Muscle layer of duodenum (tissue), 2 donors: ENCODE results near the gene ACOXL.

Experiments used
- H3K27ac ChIP-seq: one replicate; pipeline ENCODE4 v1.7.0; 2013; ENCODE audit warnings: mild to moderate bottlenecking, low read length
- H3K27me3 ChIP-seq: one replicate; pipeline ENCODE4 v1.7.0; 2013; ENCODE audit warnings: low read depth, mild to moderate bottlenecking, control low read depth, low read length
- H3K36me3 ChIP-seq, 2 donors: one replicate each; pipeline ENCODE4 v1.7.0; 2013; ENCODE audit warnings: low read length in 2 of 2, control low read depth in 1 of 2, mild to moderate bottlenecking in 1 of 2; ENCODE audit not compliant: insufficient read depth in 2 of 2, control insufficient read depth in 1 of 2
- H3K4me1 ChIP-seq, 2 donors: one replicate each; pipeline ENCODE4 v1.7.0; 2013; ENCODE audit warnings: low read length in 2 of 2, mild to moderate bottlenecking in 2 of 2, control low read depth in 1 of 2, moderate library complexity in 1 of 2; ENCODE audit not compliant: insufficient read depth in 2 of 2, control insufficient read depth in 1 of 2
- H3K4me3 ChIP-seq, 2 donors: one replicate each; pipeline ENCODE4 v1.7.0; 2013; ENCODE audit warnings: low read length in 2 of 2, low read depth in 1 of 2, mild to moderate bottlenecking in 1 of 2
- H3K9me3 ChIP-seq, 2 donors: one replicate each; pipeline ENCODE4 v1.7.0; 2013; ENCODE audit warnings: low read length in 2 of 2, control low read depth in 1 of 2, mild to moderate bottlenecking in 1 of 2; ENCODE audit not compliant: control insufficient read depth in 1 of 2
- donor health status: healthy.

Gene ACOXL

GRCh38 chr2:110744429-110744828, 12.1 kb downstream of the ACOXL start:
- H3K4me3 ChIP-seq: no peak overlapping the region
- H3K36me3 ChIP-seq: no peaks in the 10 kb centered on the region
- no peaks in the 10 kb centered on the region for H3K4me1 ChIP-seq
- no peaks in the 10 kb centered on the region for H3K27me3 ChIP-seq
- peaks cover 0 to 2% of the 10 kb centered on the region in 2 donors for H3K9me3 ChIP-seq
- no peak overlapping the region for H3K27ac ChIP-seq

- Histone ChIP-seq H3K27me3 (no peaks in the 10 kb centered on the region), H3K27ac (no peak overlapping the region), H3K9me3 (no peaks in the 10 kb centered on the region), H3K4me1 (no peaks in the 10 kb centered on the region), H3K36me3 (no peaks in the 10 kb centered on the region), H3K4me3 (no peak overlapping the region)
Measured at GRCh38 chr2:110745048-110745447, 12.7 kb downstream of the ACOXL start.

GRCh38 chr2:110746586-110747521, 14.5 kb downstream of the ACOXL start:
- no peaks in the 10 kb centered on the region for H3K27me3 ChIP-seq

GRCh38 chr2:110747522-110748488, 15.4 kb downstream of the ACOXL start:
- Histone ChIP-seq H3K27me3 (no peaks in the 10 kb centered on the region), H3K4me3 (no peak overlapping the region), H3K27ac (no peak overlapping the region), H3K36me3 (no peaks in the 10 kb centered on the region), H3K9me3 (no peaks in the 10 kb centered on the region), H3K4me1 (no peaks in the 10 kb centered on the region)

More at GRCh38 chr2:110746586-110747521, 14.5 kb downstream of the ACOXL start:
- H3K36me3 ChIP-seq: no peaks in the 10 kb centered on the region
- H3K4me1 ChIP-seq: no peaks in the 10 kb centered on the region
- no peak overlapping the region for H3K4me3 ChIP-seq
- no peak overlapping the region for H3K27ac ChIP-seq
- no peaks in the 10 kb centered on the region for H3K9me3 ChIP-seq

- H3K27me3 ChIP-seq: no peaks in the 10 kb centered on the region
- H3K4me3 ChIP-seq: no peak overlapping the region
- no peaks in the 10 kb centered on the region for H3K4me1 ChIP-seq
- H3K27ac ChIP-seq: no peak overlapping the region
- H3K9me3 ChIP-seq: no peaks in the 10 kb centered on the region
- no peaks in the 10 kb centered on the region for H3K36me3 ChIP-seq
Measured at GRCh38 chr2:110748489-110748867, 16.1 kb downstream of the ACOXL start.

- H3K27ac ChIP-seq: no peak overlapping the region
- H3K9me3 ChIP-seq: no peaks in the 10 kb centered on the region
- no peaks in the 10 kb centered on the region for H3K4me1 ChIP-seq
- no peaks in the 10 kb centered on the region for H3K36me3 ChIP-seq
- no peaks in the 10 kb centered on the region for H3K27me3 ChIP-seq
- H3K4me3 ChIP-seq: no peak overlapping the region
Measured at GRCh38 chr2:110751642-110752041, 19.3 kb downstream of the ACOXL start.

GRCh38 chr2:110752871-110753270, 20.5 kb downstream of the ACOXL start:
- Histone ChIP-seq H3K27me3 (no peaks in the 10 kb centered on the region), H3K9me3 (no peaks in the 10 kb centered on the region), H3K4me1 (no peaks in the 10 kb centered on the region), H3K27ac (no peak overlapping the region), H3K4me3 (no peak overlapping the region), H3K36me3 (no peaks in the 10 kb centered on the region)

- Histone ChIP-seq H3K36me3 (no peaks in the 10 kb centered on the region), H3K4me3 (no peak overlapping the region), H3K27me3 (no peaks in the 10 kb centered on the region), H3K9me3 (peaks cover 0 to 9% of the 10 kb centered on the region in 2 donors), H3K27ac (no peak overlapping the region), H3K4me1 (no peaks in the 10 kb centered on the region)
Measured at GRCh38 chr2:110755491-110756078, 23.2 kb downstream of the ACOXL start.

GRCh38 chr2:110759411-110759810, 27.0 kb downstream of the ACOXL start:
- Histone ChIP-seq H3K4me3 (no peak overlapping the region), H3K27ac (no peak overlapping the region), H3K9me3 (peaks cover 4 to 13% of the 10 kb centered on the region in 2 donors), H3K4me1 (no peaks in the 10 kb centered on the region), H3K27me3 (no peaks in the 10 kb centered on the region), H3K36me3 (no peaks in the 10 kb centered on the region)

- peaks cover 4% of the 10 kb centered on the region in 2 donors for H3K9me3 ChIP-seq
- no peaks in the 10 kb centered on the region for H3K27me3 ChIP-seq
- H3K4me3 ChIP-seq: no peak overlapping the region
- no peak overlapping the region for H3K27ac ChIP-seq
- H3K36me3 ChIP-seq: no peaks in the 10 kb centered on the region
- H3K4me1 ChIP-seq: no peaks in the 10 kb centered on the region
Measured at GRCh38 chr2:110764931-110765330, 32.6 kb downstream of the ACOXL start.

GRCh38 chr2:110766291-110766690, 33.9 kb downstream of the ACOXL start:
- Histone ChIP-seq H3K36me3 (no peaks in the 10 kb centered on the region), H3K4me3 (no peak overlapping the region), H3K4me1 (peaks cover 0 to 7% of the 10 kb centered on the region in 2 donors), H3K27ac (no peak overlapping the region), H3K9me3 (peaks cover 2% of the 10 kb centered on the region in 2 donors), H3K27me3 (no peaks in the 10 kb centered on the region)
